Frontal cortex (tissue), 4 donors: ENCODE data around the gene INTS1. TPM values are rescaled to one million over a fixed set of nuclear protein-coding genes. Genes with fewer than 3 reads are reported as not detected.

Experiments
- DNase-seq, 2 donors: peaks; one replicate each; pipeline ENCODE4 v3.0.0; 2012; ENCODE audit warnings: low spot score in 2 of 2
- FAIRE-seq: peaks from 2 replicates; lab custom pipeline; 2012; peaks lifted over from hg19 to GRCh38; lab: Jason Lieb, UNC
- total RNA-seq: library from RNA; depleted of rRNA; stranded (reverse); fragments of >200 nt; gene quantifications from one replicate; pipeline ENCODE4 v1.2.3, GENCODE V29; 2014
- donor health status: control.
- donor health status: control.
- donor health status: control.

INTS1 gene
- total RNA-seq, 1 donor from 2014 or later, result 23.6 TPM

- FAIRE-seq, result no peak
- DNase-seq, result no peak
Measured at GRCh38 chr7:1426474-1426873, 77.7 kb downstream of the INTS1 start.

DNA sequence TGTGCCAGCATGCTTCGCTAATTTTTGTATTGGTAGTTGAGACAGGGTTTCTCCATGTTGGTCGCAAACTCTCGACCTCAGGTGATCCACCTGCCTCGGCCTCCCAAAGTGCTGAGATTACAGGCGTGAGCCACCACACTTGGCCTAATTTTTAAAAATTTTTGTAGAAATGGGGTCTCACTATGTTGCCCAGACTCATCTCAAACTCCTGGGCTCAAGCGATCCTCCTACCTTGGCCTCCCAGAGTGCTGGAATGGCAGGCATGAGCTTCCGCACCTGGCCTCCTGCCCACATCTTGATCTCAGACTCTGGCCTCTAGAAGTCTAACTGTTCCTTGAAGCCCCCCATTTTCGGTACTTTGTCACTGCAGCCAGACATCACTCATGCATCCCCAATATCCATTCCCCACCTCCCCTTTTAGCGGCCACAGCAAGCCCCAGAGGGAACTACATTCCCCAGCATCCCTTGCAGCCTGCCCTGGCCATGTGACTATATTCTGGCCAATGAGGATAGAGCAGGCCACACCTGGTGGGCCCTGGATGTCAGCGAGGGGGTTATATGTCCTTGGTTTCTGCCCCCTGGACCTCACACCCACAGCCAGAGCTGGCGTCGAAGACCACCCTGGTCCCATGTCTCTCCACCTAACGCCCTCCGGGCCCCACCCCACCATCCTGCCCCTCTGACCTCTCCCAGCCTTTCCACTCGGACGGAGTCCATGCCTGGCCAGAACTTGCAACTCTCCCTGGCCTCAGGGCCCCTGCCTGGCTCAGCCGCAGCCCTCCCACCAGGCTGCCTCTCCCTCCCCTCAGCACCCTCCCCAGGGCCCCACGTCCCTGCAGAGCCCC is 78.7 kb downstream of the INTS1 start:
- DNase-seq (no peak), FAIRE-seq (no peak)

DNA sequence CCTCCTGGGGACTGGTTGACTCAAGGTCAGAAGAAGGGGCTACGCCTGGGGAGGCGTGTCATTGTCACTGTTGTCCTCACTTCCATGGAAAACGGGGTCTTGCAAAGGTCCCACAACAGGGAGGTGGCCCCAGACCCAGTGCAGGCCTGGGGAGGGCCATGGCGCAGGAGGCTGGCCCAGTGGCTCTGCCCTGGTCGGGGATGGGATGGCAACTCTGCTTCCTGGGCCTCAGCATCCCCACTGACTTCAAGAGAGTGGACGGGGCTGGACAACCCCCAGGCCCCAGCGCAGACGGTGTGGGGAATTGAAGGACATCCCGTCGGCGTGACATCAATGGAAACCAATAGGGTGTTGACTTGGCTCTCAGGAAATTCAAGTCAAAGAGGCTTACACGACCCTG is 80.1 kb downstream of the INTS1 start:
- FAIRE-seq (no peak), DNase-seq (no peak)

- no peak for FAIRE-seq
- no peak for DNase-seq
Measured at GRCh38 chr7:1423264-1423811, 80.9 kb downstream of the INTS1 start.

- DNase-seq (peak in 1 of 2 donors; percentile 57), FAIRE-seq (no peak)
Measured at GRCh38 chr7:1422512-1423263, 81.5 kb downstream of the INTS1 start.

DNA sequence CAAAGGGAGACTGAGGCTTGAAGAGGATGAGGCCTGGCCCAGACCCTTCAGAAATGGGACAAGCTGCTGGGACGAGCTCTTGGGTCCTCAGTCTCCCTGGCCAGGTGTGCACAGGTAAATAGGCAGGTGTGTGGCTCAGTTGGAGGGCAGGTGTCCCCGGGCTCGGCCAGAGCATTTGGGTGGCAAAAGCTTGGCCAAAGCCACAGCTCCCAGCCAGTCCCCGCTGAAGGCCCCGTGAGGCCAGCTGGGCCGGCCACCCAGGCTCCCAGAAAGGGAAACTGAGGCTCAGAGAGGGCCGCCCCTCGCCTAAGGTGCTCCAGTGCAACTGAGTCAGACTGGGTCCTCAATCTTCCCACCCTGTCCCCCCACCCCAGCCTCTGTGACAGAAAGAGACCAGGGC is 82.2 kb downstream of the INTS1 start:
- no peak for FAIRE-seq

DNA sequence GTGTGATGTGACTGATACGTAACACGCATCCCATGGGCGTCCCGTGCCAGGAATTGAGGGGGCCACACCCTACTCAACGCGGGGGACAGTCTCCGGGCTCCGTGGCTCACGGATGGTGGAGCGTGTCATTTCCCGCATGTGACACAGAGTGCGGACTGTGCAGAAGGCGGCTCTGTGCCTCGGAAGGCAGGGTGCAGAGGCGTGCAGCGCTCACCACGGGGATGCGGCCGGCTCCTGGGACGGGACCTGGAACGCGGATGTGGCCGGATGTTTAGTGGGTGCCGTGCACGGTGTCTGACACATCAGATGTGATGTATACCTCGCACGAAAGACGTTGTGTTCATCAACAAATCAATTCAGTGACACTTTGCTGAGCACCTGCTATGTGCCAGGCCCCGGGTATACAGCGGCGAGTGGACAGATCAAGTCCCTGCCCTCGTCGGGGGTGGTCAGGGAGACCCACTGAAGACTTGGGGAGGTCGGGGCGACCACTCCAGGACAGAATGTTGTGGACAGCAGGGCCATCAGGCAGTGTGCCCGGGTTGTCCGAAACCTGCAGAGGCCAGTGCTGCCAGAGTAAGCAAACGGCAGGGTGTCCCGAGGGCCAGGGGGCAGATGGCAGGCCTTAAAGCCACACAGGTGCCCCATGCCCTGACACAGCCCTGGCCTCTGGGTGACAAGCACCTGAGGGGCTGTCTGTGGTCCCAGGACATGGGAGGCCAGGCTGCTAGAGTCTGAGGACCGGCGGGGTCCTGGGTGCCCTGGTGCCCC is 83.0 kb downstream of the INTS1 start:
- no peak for FAIRE-seq
- no peak for DNase-seq

More for the DNA sequence above, 82.2 kb downstream of the INTS1 start:
- DNase-seq, result no peak

Other genes starting within 250 kb of the INTS1 start
- 3.7 TPM for gene MICALL2, start 44.9 kb downstream of the INTS1 start, total RNA-seq
- 8.2 TPM for gene MAFK, start 26.3 kb upstream of the INTS1 start, total RNA-seq
- not detected for gene TMEM184A, start 51.8 kb upstream of the INTS1 start, total RNA-seq
- 26.1 TPM for gene PSMG3, start 65.6 kb upstream of the INTS1 start, total RNA-seq
- gene ELFN1, start 165.9 kb upstream of the INTS1 start, total RNA-seq, result 5.7 TPM